GM21576 (cell line): Measurements from ENCODE around the gene DEFB126.
"Not testable (repeated sequence)": the region's sequence is repeated elsewhere in the genome, so short reads cannot be mapped to it uniquely, and the experiment has no call there.

Experiments
- ATAC-seq: cut with Tn5 transposase; IDR thresholded peaks from one replicate; pipeline ENCODE4 v1.9.1; 2021; ENCODE audit warnings: mild to moderate bottlenecking, moderate library complexity; ENCODE audit not compliant: unreplicated experiment

Gene DEFB126, protein sequence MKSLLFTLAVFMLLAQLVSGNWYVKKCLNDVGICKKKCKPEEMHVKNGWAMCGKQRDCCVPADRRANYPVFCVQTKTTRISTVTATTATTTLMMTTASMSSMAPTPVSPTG

DNA sequence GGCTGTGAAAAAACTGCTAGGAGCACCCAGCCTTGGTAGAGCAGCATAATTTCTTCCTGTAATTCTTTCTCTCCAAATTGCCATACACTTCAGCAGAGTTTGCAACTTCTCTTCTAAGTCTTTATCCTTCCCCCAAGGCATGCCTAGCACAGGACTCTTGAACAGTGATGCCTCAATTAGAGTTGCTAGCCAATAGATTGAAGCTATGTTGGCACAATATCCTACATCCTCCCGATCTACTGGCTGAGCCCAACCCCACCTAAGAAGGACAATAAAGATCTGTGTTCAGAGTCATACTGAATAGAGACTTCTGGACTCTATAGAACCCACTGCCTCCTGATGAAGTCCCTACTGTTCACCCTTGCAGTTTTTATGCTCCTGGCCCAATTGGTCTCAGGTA is at the start of gene DEFB126:
Gene DEFB126, plus strand, starts transcription at position 301 of the 400 bp plus-strand sequence. Its CDS starts 39 bp downstream, at position 340.
- ATAC-seq: no peak

DNA sequence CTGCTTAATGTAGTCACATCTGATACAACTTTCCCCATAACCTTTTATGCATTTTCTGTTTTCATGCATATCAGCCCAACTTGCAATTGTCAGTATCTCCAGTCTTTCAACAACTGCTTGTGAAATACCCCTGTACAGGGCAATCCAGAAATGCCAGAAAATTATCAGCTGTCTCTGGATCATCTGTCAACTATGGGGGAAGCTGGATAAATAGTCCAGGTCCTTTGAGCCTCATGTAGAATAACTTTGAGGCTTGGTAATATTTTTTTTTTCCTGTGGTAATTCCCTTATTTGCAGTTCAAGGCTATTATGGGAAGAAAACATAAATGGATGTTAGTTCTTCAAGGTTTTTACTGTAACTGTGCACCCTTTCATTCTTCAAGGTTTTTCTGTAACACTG is 48.7 kb upstream of the DEFB126 start:
- ATAC-seq: no peak

DNA sequence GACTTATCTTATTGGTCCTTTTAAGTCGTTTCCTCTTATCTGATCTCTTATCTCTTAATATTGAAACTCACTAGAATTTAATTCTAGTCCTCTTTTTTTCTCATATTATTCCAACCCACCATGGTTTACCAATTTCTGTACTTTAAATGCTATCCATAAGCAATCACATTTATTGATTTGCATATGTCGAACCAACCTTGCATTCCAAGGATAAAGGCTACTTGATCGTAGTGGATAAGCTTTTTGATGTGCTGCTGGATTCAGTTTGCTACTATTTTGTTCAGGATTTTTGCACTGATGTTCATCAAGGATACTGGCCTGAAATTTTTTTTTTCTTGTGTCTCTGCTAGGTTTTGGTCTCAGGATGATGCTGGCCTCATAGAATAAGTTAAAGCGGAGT is 47.2 kb upstream of the DEFB126 start:
- no peak for ATAC-seq

DNA sequence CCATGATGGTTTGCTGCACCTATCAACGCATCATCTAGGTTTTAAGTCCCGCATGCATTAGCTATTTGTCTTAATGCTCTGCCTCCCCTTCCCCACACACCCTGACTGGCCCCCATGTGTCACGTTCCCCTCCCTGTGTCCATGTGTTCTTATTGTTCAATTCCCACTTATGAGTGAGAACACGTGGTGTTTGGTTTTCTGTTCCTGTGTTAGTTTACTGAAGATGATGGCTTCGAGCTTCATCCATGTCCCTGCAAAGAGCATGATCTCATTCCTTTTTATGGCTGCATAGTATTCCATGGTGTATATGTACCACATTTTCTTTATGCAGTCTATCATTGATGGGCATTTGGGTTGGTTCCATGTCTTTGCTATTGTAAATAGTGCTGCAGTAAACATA is 44.7 kb upstream of the DEFB126 start:
- not testable (repeated sequence) for ATAC-seq

DNA sequence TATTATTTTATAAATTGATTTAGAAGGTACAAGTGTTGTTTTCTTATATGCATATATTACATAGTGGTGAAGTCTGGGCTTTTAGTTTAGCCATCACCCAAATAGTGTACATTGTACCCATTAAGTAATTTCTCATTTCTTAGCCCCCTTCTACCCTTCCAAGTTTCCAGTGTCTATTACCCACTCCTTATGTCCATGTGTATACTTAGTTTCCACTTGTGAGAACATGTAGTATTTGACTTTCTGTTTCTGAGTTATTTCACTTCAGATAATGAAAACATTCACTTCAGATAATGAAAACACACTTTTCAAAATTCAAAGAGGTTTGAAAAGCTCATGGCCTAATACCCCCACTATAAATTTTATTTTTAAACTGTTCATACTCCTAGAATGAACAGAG is 40.4 kb upstream of the DEFB126 start:
- ATAC-seq: no peak

DNA sequence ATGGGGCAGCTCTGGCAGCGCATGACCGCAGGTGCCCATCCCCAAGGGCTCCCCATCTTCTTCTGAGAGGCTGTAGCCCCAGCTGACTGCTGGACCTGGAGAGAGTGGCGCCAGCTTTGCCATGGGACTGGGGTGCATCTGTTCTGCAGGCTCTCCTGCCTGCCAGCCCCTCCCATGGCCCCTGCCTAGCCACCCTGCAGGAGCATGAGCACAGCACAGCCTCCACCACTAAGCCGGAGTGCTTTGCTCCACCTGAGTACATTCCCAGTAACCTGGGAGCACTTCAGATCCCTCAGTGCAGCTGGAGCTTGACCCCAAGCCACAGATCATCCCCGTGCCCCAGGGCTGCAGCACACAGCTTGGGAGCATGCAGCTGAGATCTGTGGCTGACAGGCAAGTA is 38.9 kb upstream of the DEFB126 start:
- no peak for ATAC-seq

DNA sequence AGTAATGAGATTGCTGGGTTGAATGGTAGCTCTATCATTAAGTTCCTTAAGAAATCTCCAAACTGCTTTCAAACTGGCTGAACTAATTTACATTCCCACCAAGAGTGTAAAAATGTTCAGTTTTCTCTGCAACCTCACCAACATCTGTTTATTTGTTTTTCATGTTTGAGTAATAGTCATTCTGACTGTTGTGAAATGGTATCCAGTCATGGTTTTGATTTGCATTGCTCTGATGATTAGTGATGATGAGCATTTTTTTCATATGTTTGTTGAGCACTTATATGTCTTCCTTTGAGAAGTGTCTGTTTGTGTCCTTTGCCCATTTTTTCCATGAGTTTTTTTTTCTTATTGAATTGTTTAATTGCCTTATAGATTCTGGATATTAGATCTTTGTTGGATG is 30.0 kb upstream of the DEFB126 start:
- no peak for ATAC-seq

DNA sequence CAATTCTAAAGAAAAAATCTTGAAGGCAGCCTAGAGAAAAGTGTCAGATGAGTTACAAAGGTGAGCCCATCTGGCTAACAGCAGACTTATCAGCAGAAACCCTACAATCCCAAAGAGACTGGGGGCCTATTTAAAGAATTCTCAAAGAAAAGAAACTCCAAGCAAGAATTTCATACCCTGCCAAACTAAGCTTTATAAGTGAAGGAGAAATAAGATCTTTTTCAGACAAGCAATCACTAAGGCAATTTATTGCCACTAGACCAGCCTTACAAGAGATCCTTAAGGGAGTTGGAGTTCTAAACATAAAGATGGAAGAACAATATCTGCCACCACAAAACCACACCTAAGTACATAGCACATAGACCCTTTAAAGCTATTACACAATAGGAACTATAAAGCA is 24.9 kb upstream of the DEFB126 start:
- no peak for ATAC-seq

DNA sequence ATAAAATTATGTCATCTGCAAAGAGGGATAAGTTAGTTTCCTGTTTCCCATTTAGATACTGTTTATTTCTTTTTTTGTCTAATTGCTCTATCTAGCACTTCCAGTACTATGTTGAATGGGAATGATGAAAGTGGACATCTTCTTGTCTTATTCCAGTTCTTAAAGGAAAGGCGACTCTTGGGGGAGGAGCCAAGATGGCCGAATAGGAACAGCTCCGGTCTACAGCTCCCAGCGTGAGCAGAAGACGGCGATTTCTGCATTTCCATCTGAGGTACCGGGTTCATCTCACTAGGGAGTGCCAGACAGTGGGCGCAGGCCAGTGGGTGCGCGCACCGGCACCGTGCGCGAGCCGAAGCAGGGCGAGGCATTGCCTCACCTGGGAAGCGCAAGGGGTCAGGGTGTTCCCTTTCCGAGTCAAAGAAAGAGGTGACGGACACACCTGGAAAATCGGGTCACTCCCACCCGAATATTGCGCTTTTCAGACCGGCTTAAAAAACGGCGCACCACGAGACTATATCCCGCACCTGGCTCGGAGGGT is 12.5 kb upstream of the DEFB126 start:
- not testable (repeated sequence) for ATAC-seq

DNA sequence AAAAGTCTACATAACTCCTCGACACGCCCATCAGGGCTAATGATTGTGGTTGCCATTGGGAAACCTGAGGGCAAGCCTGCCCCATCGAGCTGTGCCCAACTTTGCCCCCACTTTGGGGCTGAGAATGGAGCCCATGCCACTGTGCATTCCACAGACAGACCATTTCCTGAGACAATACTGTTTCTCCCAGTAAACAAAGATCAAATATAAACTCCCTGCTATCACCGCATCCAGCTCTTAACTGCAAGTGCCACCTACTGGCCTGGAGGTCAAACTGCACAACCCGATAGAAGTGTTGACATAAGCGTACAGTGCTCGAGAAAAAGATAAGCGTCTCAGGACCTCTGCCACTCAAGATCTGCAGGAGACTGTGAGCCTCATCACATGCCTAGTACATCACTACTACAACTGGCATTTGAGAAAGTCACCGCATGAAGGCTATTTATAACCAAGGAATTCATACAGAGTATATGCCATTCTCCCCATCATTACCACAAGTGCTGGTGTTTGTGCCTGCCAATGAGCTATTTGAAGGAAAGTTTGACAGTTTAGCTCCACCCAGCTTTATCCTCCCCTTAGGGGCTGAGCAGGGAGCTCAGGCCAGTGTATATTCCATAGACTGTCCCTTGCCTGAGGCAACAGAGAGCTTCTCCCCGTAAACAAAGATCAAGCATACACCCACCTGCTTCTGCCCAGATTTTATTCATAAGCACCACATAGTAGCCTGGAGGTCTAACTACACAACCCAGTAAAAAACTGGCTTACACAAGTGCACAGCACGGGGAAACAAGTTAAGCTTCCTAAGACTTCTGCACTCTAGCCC is 4.5 kb upstream of the DEFB126 start:
- no peak for ATAC-seq

DNA sequence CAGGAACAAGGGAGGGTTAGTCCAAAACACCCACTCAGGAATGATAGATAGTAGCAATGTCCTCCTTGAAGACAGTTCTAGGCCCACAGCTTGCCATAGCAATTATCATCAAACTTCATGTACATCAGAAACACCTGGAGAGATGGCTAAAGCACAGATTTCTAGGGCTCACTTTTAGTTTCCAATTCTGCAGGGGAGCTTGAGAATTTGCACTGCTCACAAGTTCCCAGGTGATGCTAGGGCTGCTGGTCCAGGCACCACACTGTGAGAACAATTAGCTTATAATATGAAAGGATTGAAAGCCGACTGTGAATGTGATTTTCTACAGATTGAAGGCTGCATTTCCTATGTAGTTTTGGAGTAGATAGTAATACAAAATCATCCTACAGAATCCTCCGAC is 3.5 kb downstream of the DEFB126 start:
- no peak for ATAC-seq

DNA sequence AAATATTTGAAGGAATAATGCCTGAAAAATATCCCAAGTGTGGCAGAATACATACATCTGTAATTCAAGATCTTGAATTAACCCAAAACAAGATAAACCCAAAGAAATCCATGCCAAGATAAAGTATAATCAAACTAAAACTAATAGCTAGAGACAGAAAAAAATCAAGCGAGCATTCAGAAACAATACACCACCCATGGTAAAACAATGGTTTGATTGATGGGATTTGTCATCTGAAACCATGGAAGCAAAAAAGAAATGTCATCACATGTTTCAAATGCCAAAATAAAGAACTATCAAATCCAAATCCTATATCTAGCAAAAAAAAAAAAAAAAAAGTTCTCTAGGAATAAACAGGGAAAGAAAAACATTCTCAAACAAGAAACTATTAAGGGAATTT is 9.7 kb downstream of the DEFB126 start:
- no peak for ATAC-seq

DNA sequence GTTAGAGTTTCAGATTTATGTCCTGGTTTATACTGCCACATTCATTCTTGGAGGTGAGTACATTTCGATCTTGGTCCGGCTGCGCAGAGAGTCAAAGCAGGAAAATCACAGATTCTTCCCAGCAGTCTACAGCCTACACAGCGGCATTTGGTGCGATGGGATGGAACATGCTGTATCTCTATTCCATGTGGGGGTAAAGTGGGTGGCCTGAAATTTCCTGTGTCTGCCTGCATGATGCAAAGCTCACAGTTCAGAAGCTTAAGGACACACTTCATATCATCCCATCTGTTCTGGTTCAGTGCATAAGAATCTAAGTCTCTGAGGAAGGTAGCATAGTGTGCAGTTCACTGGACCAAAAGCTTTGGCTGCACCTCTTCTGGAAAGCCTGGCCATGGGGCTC is 14.8 kb downstream of the DEFB126 start, which contains the start of gene DEFB127:
Gene DEFB127, plus strand, starts transcription at position 301 of the 400 bp plus-strand sequence. Its CDS starts 91 bp downstream, at position 392.
- ATAC-seq: no peak

DNA sequence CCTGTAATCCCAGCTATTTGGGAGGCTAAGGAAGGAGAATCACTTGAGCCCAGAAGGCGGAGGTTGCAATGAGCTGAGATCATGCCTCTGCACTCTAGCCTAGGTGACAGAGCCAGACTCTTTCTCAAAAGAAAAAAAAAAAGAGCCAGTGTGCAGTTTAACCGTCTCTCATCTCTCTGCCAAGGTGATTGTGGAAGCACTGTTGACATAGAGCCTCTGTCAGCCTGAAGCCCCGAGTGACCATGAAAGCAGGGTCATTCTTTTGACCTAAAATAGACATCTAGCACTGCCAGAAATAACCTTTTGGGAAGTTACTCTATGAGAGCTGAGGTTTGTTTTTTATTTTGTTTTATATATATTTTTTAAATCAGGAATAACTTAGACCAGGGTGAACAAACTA is 22.2 kb downstream of the DEFB126 start:
- ATAC-seq: no peak

DNA sequence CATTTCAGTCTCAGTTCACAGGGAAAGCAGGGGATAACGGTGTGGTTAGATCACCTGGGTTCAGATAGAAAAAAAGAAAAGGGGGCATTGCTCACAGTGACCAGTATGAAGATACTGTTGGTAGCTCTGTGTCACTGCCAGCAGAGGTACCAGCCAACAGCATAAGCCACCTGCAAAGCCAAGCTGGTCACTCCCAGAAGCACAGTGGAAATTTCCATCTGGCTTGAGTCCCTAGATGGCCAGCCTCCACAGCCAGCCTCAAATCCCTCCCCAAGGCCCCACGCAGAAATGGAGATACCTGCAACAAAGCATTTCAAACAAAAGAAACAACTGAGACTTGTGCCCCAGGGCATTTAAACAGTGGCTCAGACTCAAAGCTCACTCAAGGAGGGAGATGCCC is 26.5 kb downstream of the DEFB126 start:
- no peak for ATAC-seq

DNA sequence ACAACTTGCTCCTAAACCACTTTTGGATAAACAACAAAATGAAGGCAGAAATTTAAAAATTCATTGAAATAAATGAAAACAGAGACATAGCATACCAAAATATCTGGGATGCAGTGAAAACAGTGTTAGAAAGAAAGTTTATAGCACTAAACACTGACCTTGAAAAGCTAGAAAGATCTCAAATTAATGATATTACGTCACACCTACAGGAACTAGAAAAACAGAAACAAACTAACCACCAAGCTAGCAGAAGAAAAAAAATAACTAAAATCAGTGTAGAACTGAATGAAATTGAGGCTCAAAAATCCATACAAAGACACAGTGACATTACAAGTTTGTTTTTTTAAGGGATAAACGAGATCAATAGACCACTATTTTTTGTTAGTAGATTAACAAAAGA is 41.9 kb downstream of the DEFB126 start:
- ATAC-seq: no peak

DNA sequence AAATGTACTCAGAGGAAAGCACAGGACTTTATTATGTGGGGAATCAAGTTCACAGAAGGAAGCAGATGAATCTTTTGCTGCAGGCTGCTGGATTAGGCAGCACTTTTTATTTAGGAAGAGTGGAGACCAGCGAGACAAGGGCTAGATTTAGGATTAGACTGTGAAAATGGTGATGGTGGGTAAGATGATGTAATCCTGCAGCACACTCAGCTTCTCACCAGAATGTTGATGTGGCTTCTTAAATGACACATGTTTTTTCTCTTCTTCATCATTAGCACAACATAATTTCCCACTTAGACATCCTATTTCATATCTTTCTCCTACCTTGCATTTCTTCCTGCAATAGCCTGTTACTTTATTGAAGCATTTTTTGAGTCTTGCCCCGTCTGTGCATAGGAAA is 45.3 kb downstream of the DEFB126 start:
- no peak for ATAC-seq

DNA sequence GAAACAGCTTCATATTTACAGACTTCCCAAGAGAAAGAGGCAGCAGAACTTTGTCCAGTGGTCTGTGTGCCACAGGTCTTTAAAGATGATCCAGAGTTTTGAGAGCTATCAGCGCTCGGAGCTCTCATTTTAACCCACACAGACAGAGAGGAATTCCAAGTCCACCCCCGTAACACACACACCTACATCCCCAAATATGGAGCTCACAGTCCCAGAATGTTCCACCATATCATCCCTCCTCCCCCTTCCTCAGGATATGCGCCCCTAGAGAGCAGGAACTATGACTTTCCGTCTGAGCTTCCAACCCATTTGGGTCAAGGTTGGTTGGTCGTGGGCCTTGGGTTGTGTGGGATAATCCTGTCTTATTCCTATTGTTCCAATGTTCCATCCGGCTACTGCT is 47.2 kb downstream of the DEFB126 start, which contains the start of gene DEFB128:
Gene DEFB128, minus strand, starts transcription at position 101 of the 400 bp plus-strand sequence. Its CDS starts 88 bp downstream, at position 13.
- ATAC-seq: no peak
